OCI-LY1 (cell line): ENCODE data around the gene STK17A.
A peak's percentile ranks its signal among the peaks of the same experiment; 100 is the strongest.

Experiments
- H2AFZ ChIP-seq: fragments of 200-600 bp; sonication (generic), shearing (Covaris generic); 2 replicates; pipeline ENCODE4 v1.6.0; 2014; ENCODE audit warnings: antibody characterized with exemption, mild to moderate bottlenecking, low read length
- H3F3A ChIP-seq: fragments of 200-600 bp; sonication (generic), shearing (Covaris generic); 2 replicates; pipeline ENCODE4 v1.6.0; 2014; ENCODE audit warnings: mild to moderate bottlenecking, antibody characterized with exemption, low read length, moderate library complexity; ENCODE audit not compliant: insufficient read depth
- H3K27ac ChIP-seq: fragments of 200-600 bp; sonication (generic); 2 replicates; pipeline ENCODE4 v1.5.1; 2014; ENCODE audit warnings: low read length, mixed run types, mild to moderate bottlenecking, low read depth; ENCODE audit not compliant: poor library complexity, severe bottlenecking
- H3K27me3 ChIP-seq: fragments of 200-600 bp; sonication (generic); 2 replicates; pipeline ENCODE4 v1.6.0; 2014; ENCODE audit warnings: antibody characterized with exemption, mild to moderate bottlenecking, low read length, moderate library complexity; ENCODE audit not compliant: insufficient read depth
- H3K36me3 ChIP-seq: fragments of 200-600 bp; sonication (generic); 2 replicates; pipeline ENCODE4 v1.6.1; 2014; ENCODE audit warnings: mild to moderate bottlenecking, antibody characterized with exemption, low read length, moderate library complexity, mixed read lengths; ENCODE audit not compliant: insufficient read depth
- H3K4me1 ChIP-seq: fragments of 200-600 bp; sonication (generic); 2 replicates; pipeline ENCODE4 v1.5.1; 2014; ENCODE audit warnings: mild to moderate bottlenecking, low read length, moderate library complexity; ENCODE audit not compliant: insufficient read depth, severe bottlenecking
- H3K4me2 ChIP-seq: fragments of 200-600 bp; sonication (generic), shearing (Covaris generic); 2 replicates; pipeline ENCODE4 v1.6.1; 2014; ENCODE audit warnings: low read length
- H3K4me3 ChIP-seq: fragments of 200-600 bp; sonication (generic); 2 replicates; pipeline ENCODE4 v1.5.1; 2014; ENCODE audit warnings: low read length, low read depth, mild to moderate bottlenecking, mixed read lengths; ENCODE audit not compliant: poor library complexity, severe bottlenecking
- H3K79me2 ChIP-seq: fragments of 200-600 bp; shearing (Covaris generic); 2 replicates; pipeline ENCODE4 v1.6.1; 2016; ENCODE audit warnings: mixed run types, low read length, mixed read lengths; ENCODE audit not compliant: insufficient read depth
- H3K9ac ChIP-seq: fragments of 200-600 bp; sonication (generic), shearing (Covaris generic); 2 replicates; pipeline ENCODE4 v1.6.1; 2014; ENCODE audit warnings: mild to moderate bottlenecking, low read length, mixed read lengths
- H3K9me2 ChIP-seq: fragments of 200-600 bp; sonication (generic), shearing (Covaris generic); 2 replicates; pipeline ENCODE4 v1.6.1; 2014; ENCODE audit warnings: low read depth, mild to moderate bottlenecking, low read length, mixed read lengths
- H3K9me3 ChIP-seq: fragments of 200-600 bp; shearing (Covaris generic); 2 replicates; pipeline ENCODE4 v1.6.1; 2014; ENCODE audit warnings: low read length, mixed read lengths
- H4K20me1 ChIP-seq: fragments of 200-600 bp; sonication (generic), shearing (Covaris generic); 2 replicates; pipeline ENCODE4 v1.6.0; 2016; ENCODE audit warnings: mild to moderate bottlenecking, low read length; ENCODE audit not compliant: insufficient read depth
- EZH2 ChIP-seq: fragments of 200-600 bp; sonication (generic), shearing (Covaris generic); IDR thresholded peaks from 2 replicates; pipeline ENCODE4 v1.8.0; 2017; ENCODE audit warnings: borderline replicate concordance, mixed run types, mild to moderate bottlenecking, antibody characterized with exemption, low read length, moderate library complexity, mixed read lengths
- TF ChIP-seq, protein P1 (sequence below): fragments of 200-600 bp; sonication (generic), shearing (Covaris generic); IDR thresholded peaks from 2 replicates; pipeline ENCODE4 v1.5.1; 2017; ENCODE audit warnings: mild to moderate bottlenecking, antibody characterized with exemption, low read length, moderate library complexity, mixed read lengths

The STK17A gene

DNA sequence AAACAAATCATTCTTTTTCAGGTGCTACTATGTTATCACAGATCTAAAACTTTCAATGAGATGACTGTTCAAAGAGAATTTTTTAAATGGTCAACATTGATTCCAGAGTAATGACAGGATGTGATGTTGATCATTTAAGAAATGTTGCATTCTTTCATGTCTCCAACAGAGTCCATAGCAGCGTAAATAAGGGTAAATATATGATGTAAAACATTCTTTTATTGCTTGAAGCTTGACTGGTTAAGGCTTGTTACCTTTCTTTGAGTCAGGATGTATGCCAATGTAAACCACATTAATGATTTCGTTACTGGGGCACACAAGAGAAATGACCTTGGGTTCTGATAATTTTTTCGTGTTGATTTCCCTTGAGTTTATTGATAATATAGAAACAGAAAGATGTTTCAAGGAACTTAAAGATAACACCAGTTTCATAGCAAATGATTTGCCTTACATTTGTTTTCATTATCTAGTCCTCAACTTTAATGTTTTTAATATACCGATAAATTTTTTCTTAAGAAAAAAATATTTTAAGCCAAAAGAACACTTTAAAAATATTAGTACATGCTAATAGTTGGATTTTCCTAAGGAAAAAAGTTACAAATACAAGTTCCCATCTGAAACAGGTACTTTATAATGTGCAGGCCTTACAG, 3.5 kb downstream of the STK17A start:
- Histone ChIP-seq H3K79me2 (peaks cover 80% of the 10 kb centered on the region), H3K27ac (peak overlapping the region; percentile 91), H3K9ac (peak overlapping the region; percentile 86), H4K20me1 (no peaks in the 10 kb centered on the region), H2AFZ (no peak overlapping the region), H3K9me2 (no peaks in the 10 kb centered on the region), H3K4me1 (peaks cover 70% of the 10 kb centered on the region), H3K9me3 (no peaks in the 10 kb centered on the region), H3K4me3 (peak overlapping the region; percentile 80), H3K36me3 (peaks cover 35% of the 10 kb centered on the region), H3F3A (no peaks in the 10 kb centered on the region), H3K4me2 (peak overlapping the region; percentile 94), H3K27me3 (no peaks in the 10 kb centered on the region)
- TF ChIP-seq, protein P1, sequence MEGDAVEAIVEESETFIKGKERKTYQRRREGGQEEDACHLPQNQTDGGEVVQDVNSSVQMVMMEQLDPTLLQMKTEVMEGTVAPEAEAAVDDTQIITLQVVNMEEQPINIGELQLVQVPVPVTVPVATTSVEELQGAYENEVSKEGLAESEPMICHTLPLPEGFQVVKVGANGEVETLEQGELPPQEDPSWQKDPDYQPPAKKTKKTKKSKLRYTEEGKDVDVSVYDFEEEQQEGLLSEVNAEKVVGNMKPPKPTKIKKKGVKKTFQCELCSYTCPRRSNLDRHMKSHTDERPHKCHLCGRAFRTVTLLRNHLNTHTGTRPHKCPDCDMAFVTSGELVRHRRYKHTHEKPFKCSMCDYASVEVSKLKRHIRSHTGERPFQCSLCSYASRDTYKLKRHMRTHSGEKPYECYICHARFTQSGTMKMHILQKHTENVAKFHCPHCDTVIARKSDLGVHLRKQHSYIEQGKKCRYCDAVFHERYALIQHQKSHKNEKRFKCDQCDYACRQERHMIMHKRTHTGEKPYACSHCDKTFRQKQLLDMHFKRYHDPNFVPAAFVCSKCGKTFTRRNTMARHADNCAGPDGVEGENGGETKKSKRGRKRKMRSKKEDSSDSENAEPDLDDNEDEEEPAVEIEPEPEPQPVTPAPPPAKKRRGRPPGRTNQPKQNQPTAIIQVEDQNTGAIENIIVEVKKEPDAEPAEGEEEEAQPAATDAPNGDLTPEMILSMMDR: no peak
- TF ChIP-seq EZH2: no peak

DNA sequence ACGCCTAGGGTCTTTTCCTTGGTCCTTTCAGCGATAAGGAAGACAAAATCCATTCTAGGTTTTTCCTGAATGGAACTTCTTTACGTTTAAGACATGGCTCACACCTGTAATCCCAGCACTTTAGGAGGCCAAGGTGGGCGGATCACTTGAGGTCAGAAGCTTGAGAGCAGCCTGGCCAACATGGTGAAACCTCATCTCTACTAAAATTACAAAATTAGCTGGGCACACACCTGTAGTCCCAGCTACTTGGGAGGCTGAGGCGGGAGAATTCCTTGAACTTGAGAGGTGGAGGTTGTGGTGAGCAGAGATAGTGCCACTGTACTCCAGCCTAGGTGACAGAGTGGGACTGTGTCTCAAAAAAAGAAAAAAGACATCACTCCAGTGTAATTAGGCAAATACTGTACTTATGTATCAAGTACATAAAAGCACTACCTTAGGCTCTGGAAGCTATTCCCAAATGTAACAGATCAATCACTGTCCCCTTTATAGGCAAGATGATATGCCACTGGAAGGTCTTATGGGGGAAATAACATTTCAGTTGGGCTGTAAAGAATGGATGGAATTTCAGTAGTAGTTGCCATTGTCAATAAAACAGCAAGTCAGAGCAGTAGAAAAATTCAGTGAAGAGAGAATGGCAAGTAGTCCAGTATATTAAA, 5.7 kb downstream of the STK17A start:
- H3K9me3 ChIP-seq: no peaks in the 10 kb centered on the region
- TF ChIP-seq, protein P1: no peak
- no peak for TF ChIP-seq EZH2
- H3K36me3 ChIP-seq: peaks cover 55% of the 10 kb centered on the region
- H3K4me1 ChIP-seq: peaks cover 82% of the 10 kb centered on the region
- H2AFZ ChIP-seq: no peak overlapping the region
- peak overlapping the region; percentile 70; the same call in 1 of the 2 replicates for H3K9ac ChIP-seq
- peak overlapping the region; percentile 91 for H3K27ac ChIP-seq
- H3K79me2 ChIP-seq: peaks cover 100% of the 10 kb centered on the region
- no peaks in the 10 kb centered on the region for H3K27me3 ChIP-seq
- H3K9me2 ChIP-seq: no peaks in the 10 kb centered on the region
- H3K4me2 ChIP-seq: peak overlapping the region; percentile 94
- H4K20me1 ChIP-seq: 0 out of 2 replicates have a peak, but pooled peaks cover under 1% of the 10 kb centered on the region
- H3K4me3 ChIP-seq: peak overlapping the region; percentile 80
- no peaks in the 10 kb centered on the region for H3F3A ChIP-seq

- peak overlapping the region; percentile 80 for H3K4me3 ChIP-seq
- peak overlapping the region; percentile 70; the same call in 1 of the 2 replicates for H3K9ac ChIP-seq
- H3K9me3 ChIP-seq: no peaks in the 10 kb centered on the region
- peaks cover 3% of the 10 kb centered on the region; the same call in 1 of the 2 replicates for H4K20me1 ChIP-seq
- H3K79me2 ChIP-seq: peaks cover 100% of the 10 kb centered on the region
- H2AFZ ChIP-seq: no peak overlapping the region
- H3K27me3 ChIP-seq: no peaks in the 10 kb centered on the region
- H3K9me2 ChIP-seq: no peaks in the 10 kb centered on the region
- TF ChIP-seq EZH2: no peak
- TF ChIP-seq, protein P1: no peak
- peak overlapping the region; percentile 91 for H3K27ac ChIP-seq
- H3K4me1 ChIP-seq: peaks cover 87% of the 10 kb centered on the region
- peak overlapping the region; percentile 94 for H3K4me2 ChIP-seq
- no peaks in the 10 kb centered on the region for H3F3A ChIP-seq
- H3K36me3 ChIP-seq: peaks cover 56% of the 10 kb centered on the region
Observed at GRCh38 chr7:43589133-43589478, 6.2 kb downstream of the STK17A start.
